Astrocyte (in vitro differentiated cells and primary cell): ENCODE measurements around the gene PIGN. TPM values are rescaled to one million over a fixed set of nuclear protein-coding genes. Genes with fewer than 3 reads are reported as not detected.

Experiments used
- DNase-seq: peaks from one replicate; pipeline ENCODE4 v3.0.0-alpha.2; 2010; ENCODE audit warnings: low read depth
- FAIRE-seq: peaks from 2 replicates; lab custom pipeline; 2011; peaks lifted over from hg19 to GRCh38; lab: Jason Lieb, UNC
- H2AFZ ChIP-seq: 2 replicates; pipeline ENCODE4 v1.6.0; 2012; ENCODE audit warnings: low read depth, low read length, inconsistent platforms
- H3K27ac ChIP-seq: 2 replicates; pipeline ENCODE4 v1.5.1; 2011; ENCODE audit warnings: low read depth, low read length, inconsistent platforms
- H3K27me3 ChIP-seq: 2 replicates; pipeline ENCODE4 v1.6.0; 2011; ENCODE audit warnings: low read length, inconsistent platforms; ENCODE audit not compliant: insufficient read depth
- H3K36me3 ChIP-seq: 2 replicates; pipeline ENCODE4 v1.5.1; 2011; ENCODE audit warnings: low read length, inconsistent platforms; ENCODE audit not compliant: insufficient read depth
- H3K4me1 ChIP-seq: 2 replicates; pipeline ENCODE4 v1.5.1; 2011; ENCODE audit warnings: low read length, inconsistent platforms; ENCODE audit not compliant: insufficient read depth
- H3K4me2 ChIP-seq: 2 replicates; pipeline ENCODE4 v1.6.0; 2012; ENCODE audit warnings: low read length, inconsistent platforms
- H3K4me3 ChIP-seq: 2 replicates; pipeline ENCODE4 v1.5.1; 2011; ENCODE audit warnings: low read depth, mild to moderate bottlenecking, low read length, inconsistent platforms; ENCODE audit not compliant: insufficient read depth
- H3K79me2 ChIP-seq: 2 replicates; pipeline ENCODE4 v1.6.0; 2012; ENCODE audit warnings: mild to moderate bottlenecking, low read length, inconsistent platforms; ENCODE audit not compliant: insufficient read depth
- H3K9ac ChIP-seq: 2 replicates; pipeline ENCODE4 v1.6.0; 2012; ENCODE audit warnings: mild to moderate bottlenecking, low read length, inconsistent platforms
- H3K9me3 ChIP-seq: 2 replicates; pipeline ENCODE4 v1.5.1; 2012; ENCODE audit warnings: low read depth, mild to moderate bottlenecking, low read length, inconsistent platforms; ENCODE audit not compliant: insufficient read depth
- H4K20me1 ChIP-seq: 2 replicates; pipeline ENCODE4 v1.6.0; 2012; ENCODE audit warnings: low read length, inconsistent platforms; ENCODE audit not compliant: insufficient read depth
- H3K27ac Mint-ChIP-seq: one replicate; pipeline ENCODE4 v1.8.0; 2021; ENCODE audit warnings: mild to moderate bottlenecking, mixed read lengths; ENCODE audit not compliant: unreplicated experiment
- H3K27me3 Mint-ChIP-seq: one replicate; pipeline ENCODE4 v1.8.0; 2021; ENCODE audit warnings: low read depth, mixed read lengths; ENCODE audit not compliant: unreplicated experiment
- H3K36me3 Mint-ChIP-seq: one replicate; pipeline ENCODE4 v1.8.0; 2021; ENCODE audit warnings: low read depth, mixed read lengths; ENCODE audit not compliant: unreplicated experiment
- H3K4me1 Mint-ChIP-seq: one replicate; pipeline ENCODE4 v1.8.0; 2021; ENCODE audit warnings: low read depth, mixed read lengths; ENCODE audit not compliant: unreplicated experiment
- H3K4me3 Mint-ChIP-seq: one replicate; pipeline ENCODE4 v1.8.0; 2021; ENCODE audit warnings: mild to moderate bottlenecking, moderate library complexity, mixed read lengths; ENCODE audit not compliant: unreplicated experiment
- H3K9me3 Mint-ChIP-seq: one replicate; pipeline ENCODE4 v1.8.0; 2021; ENCODE audit warnings: mild to moderate bottlenecking, mixed read lengths; ENCODE audit not compliant: unreplicated experiment
- CTCF ChIP-seq: IDR thresholded peaks from 2 replicates; pipeline ENCODE4 v1.5.1; 2011; ENCODE audit warnings: low read depth, mild to moderate bottlenecking, inconsistent platforms, low read length, moderate library complexity; ENCODE audit not compliant: insufficient read depth
- EZH2 ChIP-seq: IDR thresholded peaks from 2 replicates; pipeline ENCODE4 v1.6.1; 2012; ENCODE audit warnings: mild to moderate bottlenecking, low read length, inconsistent platforms; ENCODE audit not compliant: insufficient read depth
- total RNA-seq: library from RNA; stranded (reverse); gene quantifications from 2 replicates; pipeline ENCODE4 v1.2.1, GENCODE V29; 2021

Gene PIGN
- total RNA-seq, 1 donor from 2014 or later: 20.0 TPM

- H3K36me3 Mint-ChIP-seq: peaks cover 3% of the 10 kb centered on the region
- no peak for DNase-seq
- Histone ChIP-seq H3K27ac (no peak overlapping the region), H4K20me1 (no peaks in the 10 kb centered on the region), H3K4me3 (no peak overlapping the region), H3K27me3 (no peaks in the 10 kb centered on the region), H2AFZ (no peak overlapping the region), H3K4me1 (no peaks in the 10 kb centered on the region), H3K4me2 (no peak overlapping the region), H3K79me2 (no peaks in the 10 kb centered on the region), H3K36me3 (no peaks in the 10 kb centered on the region), H3K9ac (no peak overlapping the region), H3K9me3 (peaks cover 2% of the 10 kb centered on the region)
- no peaks in the 10 kb centered on the region for H3K4me1 Mint-ChIP-seq
- TF ChIP-seq CTCF (no peak), EZH2 (no peak)
- H3K27ac Mint-ChIP-seq: no peak overlapping the region
- peaks cover 2% of the 10 kb centered on the region for H3K9me3 Mint-ChIP-seq
- no peaks in the 10 kb centered on the region for H3K27me3 Mint-ChIP-seq
- no peak overlapping the region for H3K4me3 Mint-ChIP-seq
- FAIRE-seq: no peak
Observed at GRCh38 chr18:62054929-62055498, 131.8 kb downstream of the PIGN start.

- Mint-ChIP-seq H3K27me3 (no peaks in the 10 kb centered on the region), H3K36me3 (peaks cover 9% of the 10 kb centered on the region), H3K4me3 (no peak overlapping the region), H3K27ac (no peak overlapping the region), H3K4me1 (no peaks in the 10 kb centered on the region), H3K9me3 (peaks cover 5% of the 10 kb centered on the region)
- H3K4me2 ChIP-seq: no peak overlapping the region
- no peaks in the 10 kb centered on the region for H3K27me3 ChIP-seq
- no peak overlapping the region for H3K9ac ChIP-seq
- H2AFZ ChIP-seq: no peak overlapping the region
- H3K4me3 ChIP-seq: no peak overlapping the region
- no peaks in the 10 kb centered on the region for H3K4me1 ChIP-seq
- H3K36me3 ChIP-seq: no peaks in the 10 kb centered on the region
- no peak overlapping the region for H3K27ac ChIP-seq
- TF ChIP-seq CTCF: no peak
- TF ChIP-seq EZH2: no peak
- no peak for DNase-seq
- no peaks in the 10 kb centered on the region for H3K79me2 ChIP-seq
- no peaks in the 10 kb centered on the region for H4K20me1 ChIP-seq
- no peaks in the 10 kb centered on the region for H3K9me3 ChIP-seq
- no peak for FAIRE-seq
Observed at GRCh38 chr18:62048279-62048678, 138.6 kb downstream of the PIGN start.

GRCh38 chr18:62045316-62045715, 141.5 kb downstream of the PIGN start:
- Mint-ChIP-seq H3K36me3 (peaks cover 9% of the 10 kb centered on the region), H3K4me3 (no peak overlapping the region), H3K27ac (no peak overlapping the region), H3K4me1 (no peaks in the 10 kb centered on the region), H3K9me3 (peaks cover 5% of the 10 kb centered on the region), H3K27me3 (no peaks in the 10 kb centered on the region)
- H3K4me3 ChIP-seq: no peak overlapping the region
- no peaks in the 10 kb centered on the region for H3K36me3 ChIP-seq
- FAIRE-seq (no peak), DNase-seq (no peak)
- H3K4me2 ChIP-seq: no peak overlapping the region
- no peaks in the 10 kb centered on the region for H3K79me2 ChIP-seq
- no peaks in the 10 kb centered on the region for H4K20me1 ChIP-seq
- H3K27me3 ChIP-seq: no peaks in the 10 kb centered on the region
- no peak overlapping the region for H2AFZ ChIP-seq
- H3K9me3 ChIP-seq: no peaks in the 10 kb centered on the region
- TF ChIP-seq EZH2 (no peak), CTCF (no peak)
- no peak overlapping the region for H3K9ac ChIP-seq
- no peaks in the 10 kb centered on the region for H3K4me1 ChIP-seq
- H3K27ac ChIP-seq: no peak overlapping the region
